GM23338 (cell line): ENCODE results near the gene NPW.

ENCODE experiments used
- CREB1 ChIP-seq: fragments of 250-450 bp; sonication (Bioruptor Pico); IDR thresholded peaks from 2 replicates; pipeline ENCODE4 v1.5.0; 2020; ENCODE audit warnings: low read depth, mild to moderate bottlenecking, moderate library complexity
- CTCF ChIP-seq, 2 experiments: fragments of 200-600 bp in 1 of 2; sonication (generic) in 1 of 2; conservative IDR thresholded peaks; 2 replicates each; pipeline versions ENCODE4 v1.5.1 to v1.6.1; 2016 to 2017; ENCODE audit warnings: antibody characterized with exemption in 2 of 2, low read depth in 2 of 2, mild to moderate bottlenecking in 2 of 2, moderate library complexity in 1 of 2
- ETS1 ChIP-seq: IDR thresholded peaks from 2 replicates; pipeline ENCODE4 v1.6.1; 2016; ENCODE audit warnings: antibody characterized with exemption
- EZH2 ChIP-seq: fragments of 200-600 bp; sonication (generic); IDR thresholded peaks from one replicate; pipeline ENCODE4 v1.8.0; 2017; ENCODE audit warnings: antibody characterized with exemption, mild to moderate bottlenecking, low read depth; ENCODE audit not compliant: unreplicated experiment
- EZH2phosphoT487 ChIP-seq: fragments of 200-600 bp; sonication (generic); IDR thresholded peaks from one replicate; pipeline ENCODE4 v1.8.1; 2018; ENCODE audit warnings: antibody characterized with exemption; ENCODE audit not compliant: unreplicated experiment
- JUNB ChIP-seq: IDR thresholded peaks from one replicate; pipeline ENCODE4 v1.6.1; 2016; ENCODE audit warnings: antibody characterized with exemption; ENCODE audit not compliant: unreplicated experiment
- NANOG ChIP-seq: IDR thresholded peaks from 2 replicates; pipeline ENCODE4 v1.6.1; 2016; ENCODE audit warnings: antibody characterized with exemption, borderline replicate concordance
- POLR2AphosphoS5 ChIP-seq: IDR thresholded peaks from 2 replicates; pipeline ENCODE4 v1.6.1; 2016; ENCODE audit warnings: antibody characterized with exemption, low read depth
- REST ChIP-seq: IDR thresholded peaks from one replicate; pipeline ENCODE4 v1.6.1; 2018; ENCODE audit warnings: antibody characterized with exemption; ENCODE audit not compliant: unreplicated experiment
- STAT1 ChIP-seq: IDR thresholded peaks from one replicate; pipeline ENCODE4 v1.6.1; 2016; ENCODE audit warnings: antibody characterized with exemption; ENCODE audit not compliant: unreplicated experiment

- TF ChIP-seq CTCF (conservative IDR thresholded peaks at IDR 0.05; ENCODE audit: low read depth in 2 of 2) (no peak), POLR2AphosphoS5 (no peak; the same call in 1 of the 2 replicates), REST (no peak), EZH2 (no peak), CREB1 (CRISPR knock-in tag) (no peak), EZH2phosphoT487 (no peak), ETS1 (no peak), NANOG (no peak), JUNB (no peak), STAT1 (no peak)
Measured at GRCh38 chr16:1992704-1993317, 26.8 kb upstream of the NPW start.
